Type B pancreatic cell (in vitro differentiated cells): ENCODE results near the gene CYP26B1. TPM values are rescaled to one million over a fixed set of nuclear protein-coding genes. Genes with fewer than 3 reads are reported as not detected.

Source experiments
- DNase-seq: peaks from one replicate; pipeline ENCODE4 v3.0.0; 2021; ENCODE audit warnings: mixed read lengths; ENCODE audit not compliant: unreplicated experiment; ENCODE audit errors: extremely low spot score
- H3K27ac Mint-ChIP-seq: 2 replicates; pipeline ENCODE4 v1.8.0; 2021; ENCODE audit warnings: mild to moderate bottlenecking, mixed read lengths
- H3K27me3 Mint-ChIP-seq: 2 replicates; pipeline ENCODE4 v1.8.0; 2021; ENCODE audit warnings: mixed read lengths
- H3K36me3 Mint-ChIP-seq: 2 replicates; pipeline ENCODE4 v1.8.0; 2021; ENCODE audit warnings: mixed read lengths
- H3K4me1 Mint-ChIP-seq: one replicate; pipeline ENCODE4 v1.8.0; 2021; ENCODE audit warnings: mixed read lengths; ENCODE audit not compliant: unreplicated experiment
- H3K4me3 Mint-ChIP-seq: 2 replicates; pipeline ENCODE4 v1.8.0; 2021; ENCODE audit warnings: mild to moderate bottlenecking, mixed read lengths
- H3K9me3 Mint-ChIP-seq: 2 replicates; pipeline ENCODE4 v1.8.0; 2021; ENCODE audit warnings: mixed read lengths
- CTCF ChIP-seq: fragments of 200-600 bp; sonication (generic); conservative IDR thresholded peaks from 2 replicates; pipeline ENCODE4 v1.5.0; 2021; ENCODE audit warnings: antibody characterized with exemption, mild to moderate bottlenecking
- total RNA-seq: library from RNA; stranded (reverse); gene quantifications from 2 replicates; pipeline ENCODE4 v1.2.1, GENCODE V29; 2021; ENCODE audit warnings: low replicate concordance

Gene CYP26B1
- total RNA-seq, 1 donor from 2014 or later, result 23.6 TPM

- H3K4me1 Mint-ChIP-seq, result peaks cover 10% of the 10 kb centered on the region
- no peak overlapping the region for H3K4me3 Mint-ChIP-seq
- H3K27me3 Mint-ChIP-seq, result no peaks in the 10 kb centered on the region
- H3K27ac Mint-ChIP-seq, result no peak overlapping the region
- no peaks in the 10 kb centered on the region for H3K9me3 Mint-ChIP-seq
- no peak for TF ChIP-seq CTCF
- H3K36me3 Mint-ChIP-seq, result peaks cover 38% of the 10 kb centered on the region
- DNase-seq, result no peak
Measured at GRCh38 chr2:72175636-72176035, 28.0 kb upstream of the CYP26B1 start.

- H3K27ac Mint-ChIP-seq, result no peak overlapping the region
- no peak overlapping the region for H3K4me3 Mint-ChIP-seq
- no peak for TF ChIP-seq CTCF
- peaks cover 29% of the 10 kb centered on the region for H3K36me3 Mint-ChIP-seq
- H3K9me3 Mint-ChIP-seq, result peaks cover 4% of the 10 kb centered on the region
- no peaks in the 10 kb centered on the region for H3K27me3 Mint-ChIP-seq
- no peak for DNase-seq
- peaks cover 10% of the 10 kb centered on the region for H3K4me1 Mint-ChIP-seq
Measured at GRCh38 chr2:72173640-72174321, 26.1 kb upstream of the CYP26B1 start.

- Mint-ChIP-seq H3K36me3 (peaks cover 22% of the 10 kb centered on the region), H3K4me3 (no peak overlapping the region), H3K4me1 (peaks cover 10% of the 10 kb centered on the region), H3K27ac (no peak overlapping the region), H3K9me3 (peaks cover 4% of the 10 kb centered on the region), H3K27me3 (no peaks in the 10 kb centered on the region)
- no peak for TF ChIP-seq CTCF
- DNase-seq, result no peak
Measured at GRCh38 chr2:72172478-72172877, 24.8 kb upstream of the CYP26B1 start.

- Mint-ChIP-seq H3K36me3 (no peaks in the 10 kb centered on the region), H3K9me3 (peaks cover 4% of the 10 kb centered on the region), H3K27ac (no peak overlapping the region), H3K4me3 (no peak overlapping the region), H3K4me1 (no peaks in the 10 kb centered on the region), H3K27me3 (no peaks in the 10 kb centered on the region)
- no peak for TF ChIP-seq CTCF
- DNase-seq, result no peak
Measured at GRCh38 chr2:72166279-72166678, 18.6 kb upstream of the CYP26B1 start.

- H3K36me3 Mint-ChIP-seq, result no peaks in the 10 kb centered on the region
Measured at GRCh38 chr2:72165792-72166191, 18.1 kb upstream of the CYP26B1 start.

More at GRCh38 chr2:72165792-72166191, 18.1 kb upstream of the CYP26B1 start:
- DNase-seq, result no peak
- H3K4me3 Mint-ChIP-seq, result no peak overlapping the region
- TF ChIP-seq CTCF, result no peak
- H3K9me3 Mint-ChIP-seq, result peaks cover 4% of the 10 kb centered on the region
- H3K27ac Mint-ChIP-seq, result no peak overlapping the region
- no peaks in the 10 kb centered on the region for H3K27me3 Mint-ChIP-seq
- peaks cover under 1% of the 10 kb centered on the region for H3K4me1 Mint-ChIP-seq
